Measurements from ENCODE around the gene PGPEP1.
"Not testable (repeated sequence)": the region's sequence is repeated elsewhere in the genome, so short reads cannot be mapped to it uniquely, and the experiment has no call there.

PGPEP1 gene

GRCh38 chr19:18368504-18369222 lies 28.3 kb downstream of the PGPEP1 start:
- no peak for DNase-seq

GRCh38 chr19:18373407-18373891 lies 33.1 kb downstream of the PGPEP1 start:
- no peak for DNase-seq

DNA sequence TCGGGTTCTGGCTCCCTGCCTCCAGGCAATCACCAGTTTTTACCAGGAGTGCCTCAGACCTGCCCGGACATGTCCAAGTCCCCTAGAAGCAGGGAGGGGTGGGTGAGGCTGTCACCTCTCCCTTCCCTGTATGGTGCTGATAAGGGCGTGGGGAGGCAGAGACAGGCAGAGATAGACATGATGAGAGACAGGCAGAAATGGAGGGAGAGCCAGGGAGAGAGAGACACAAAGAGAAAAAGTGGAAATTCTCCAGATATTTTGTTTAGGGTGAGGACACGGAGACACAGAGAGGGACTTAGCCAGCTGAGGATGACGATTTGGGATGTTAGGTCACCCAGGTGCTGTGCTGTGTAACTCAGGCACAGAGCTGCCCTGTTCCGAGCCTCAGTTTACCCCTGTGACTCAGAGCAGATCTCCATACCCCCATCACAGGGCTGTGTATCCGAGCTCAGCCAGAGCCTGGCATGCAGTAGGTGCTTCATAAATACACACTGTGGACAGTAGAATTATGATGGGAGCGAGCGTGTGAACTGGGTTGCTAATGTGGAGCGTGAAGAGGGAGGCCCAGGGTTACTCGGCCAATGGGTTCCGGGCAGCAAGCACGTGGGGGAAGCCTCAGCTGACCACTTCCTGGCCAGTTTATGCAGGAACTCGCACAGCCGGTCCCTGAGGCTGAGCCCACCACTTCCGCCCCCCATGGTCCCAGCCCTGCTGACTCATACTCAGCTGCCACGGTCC lies 33.7 kb downstream of the PGPEP1 start:
- DNase-seq = peak; percentile 41

GRCh38 chr19:18377026-18377425 lies 36.6 kb downstream of the PGPEP1 start:
- DNase-seq = no peak

GRCh38 chr19:18379803-18380747 lies 39.7 kb downstream of the PGPEP1 start:
- DNase-seq = no peak

DNA sequence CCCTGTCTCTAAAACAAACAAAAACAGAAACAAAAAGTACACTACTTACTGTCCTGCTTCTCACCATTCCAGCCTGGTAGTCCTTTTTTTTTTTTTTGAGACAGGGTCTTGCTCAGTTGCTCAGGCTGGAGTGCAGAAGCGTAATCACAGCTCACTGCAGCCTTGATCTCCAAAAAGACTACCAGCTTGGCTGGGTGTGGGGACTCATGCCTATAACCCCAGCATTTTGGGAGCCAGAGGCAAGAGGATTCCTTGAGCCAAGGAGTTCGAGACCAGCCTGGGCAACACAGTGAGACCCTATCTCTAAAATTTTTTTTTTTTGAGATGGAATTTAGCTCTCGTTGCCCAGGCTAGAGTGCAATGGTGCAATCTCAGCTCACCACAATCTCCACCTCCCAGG lies 40.4 kb downstream of the PGPEP1 start:
- no peak for DNase-seq

GRCh38 chr19:18383622-18384021 lies 43.2 kb downstream of the PGPEP1 start:
- DNase-seq = not testable (repeated sequence)

- DNase-seq = no peak
Observed at GRCh38 chr19:18384775-18385174, 44.4 kb downstream of the PGPEP1 start.

DNA sequence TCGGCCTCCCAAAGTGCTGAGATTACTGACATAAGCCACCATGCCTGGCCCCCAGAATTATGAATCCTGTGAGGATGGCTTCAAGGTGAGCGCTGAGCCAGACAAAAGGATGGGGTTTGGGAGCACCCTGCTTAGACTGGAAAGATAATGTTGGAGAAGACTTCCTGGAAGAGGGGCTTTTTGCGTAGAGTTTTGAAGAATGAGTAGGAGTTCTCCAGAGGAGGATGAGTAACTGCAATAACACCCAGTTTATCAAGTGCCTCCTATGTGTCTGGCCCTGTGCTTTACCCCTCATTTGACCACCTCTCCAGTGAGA lies 44.9 kb downstream of the PGPEP1 start:
- DNase-seq = no peak

DNA sequence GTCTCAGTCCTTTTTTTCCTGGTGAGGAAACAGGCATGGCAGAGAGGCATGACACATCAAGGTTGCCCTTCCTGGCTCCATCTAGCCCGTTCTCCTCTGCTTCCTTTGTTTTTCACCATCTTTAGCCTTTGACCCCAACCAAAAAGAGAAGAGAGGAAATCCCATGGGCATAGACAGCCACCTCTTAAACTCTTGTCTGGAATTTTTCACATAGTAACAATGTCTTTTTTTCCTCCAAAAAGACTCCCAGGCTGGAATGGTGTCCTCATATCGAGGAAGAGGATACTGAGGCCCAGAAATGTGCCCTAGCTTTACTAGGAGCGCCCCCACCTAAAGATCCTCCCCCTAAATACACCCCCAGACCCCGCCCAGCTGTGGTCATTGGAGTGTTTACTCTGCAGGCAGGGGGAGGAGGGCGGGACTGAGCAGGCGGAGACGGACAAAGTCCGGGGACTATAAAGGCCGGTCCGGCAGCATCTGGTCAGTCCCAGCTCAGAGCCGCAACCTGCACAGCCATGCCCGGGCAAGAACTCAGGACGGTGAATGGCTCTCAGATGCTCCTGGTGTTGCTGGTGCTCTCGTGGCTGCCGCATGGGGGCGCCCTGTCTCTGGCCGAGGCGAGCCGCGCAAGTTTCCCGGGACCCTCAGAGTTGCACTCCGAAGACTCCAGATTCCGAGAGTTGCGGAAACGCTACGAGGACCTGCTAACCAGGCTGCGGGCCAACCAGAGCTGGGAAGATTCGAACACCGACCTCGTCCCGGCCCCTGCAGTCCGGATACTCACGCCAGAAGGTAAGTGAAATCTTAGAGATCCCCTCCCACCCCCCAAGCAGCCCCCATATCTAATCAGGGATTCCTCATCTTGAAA lies 45.5 kb downstream of the PGPEP1 start, which contains the start of gene GDF15:
TSS of gene GDF15 (plus strand) at position 484 of the 868 bp plus-strand sequence. CDS start at position 516, 32 bp downstream.
- no peak for DNase-seq

- DNase-seq = no peak
Observed at GRCh38 chr19:18386543-18387271, 46.3 kb downstream of the PGPEP1 start.

- DNase-seq = no peak
Observed at GRCh38 chr19:18388100-18388959, 47.9 kb downstream of the PGPEP1 start.

DNA sequence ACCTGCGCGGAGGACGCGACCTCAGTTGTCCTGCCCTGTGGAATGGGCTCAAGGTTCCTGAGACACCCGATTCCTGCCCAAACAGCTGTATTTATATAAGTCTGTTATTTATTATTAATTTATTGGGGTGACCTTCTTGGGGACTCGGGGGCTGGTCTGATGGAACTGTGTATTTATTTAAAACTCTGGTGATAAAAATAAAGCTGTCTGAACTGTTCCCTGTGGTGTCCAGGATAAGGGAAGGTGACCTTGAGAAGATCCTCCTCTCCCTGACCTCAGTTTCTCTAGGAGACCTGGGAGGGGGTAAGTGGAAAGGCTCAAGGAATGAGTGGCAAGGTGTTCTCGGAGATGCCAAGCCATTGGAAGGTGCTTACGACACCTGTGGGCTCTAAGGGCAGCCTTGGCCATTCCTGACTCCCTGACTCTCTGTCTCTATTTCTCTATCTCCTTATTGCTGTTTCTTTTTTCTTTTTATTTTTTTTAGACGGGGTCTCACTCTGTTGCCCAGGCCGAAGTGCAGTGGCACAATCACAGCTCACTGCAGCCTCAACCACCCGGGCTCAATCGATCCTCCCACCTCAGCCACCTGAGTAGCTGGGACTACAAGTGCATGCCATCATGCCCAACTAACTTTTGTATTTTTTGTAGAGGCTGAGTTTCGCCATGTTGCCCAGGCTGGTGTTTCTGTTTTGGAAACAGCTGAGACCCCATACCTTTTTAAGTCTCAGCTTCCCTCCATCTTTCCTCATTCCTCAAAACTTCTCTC lies 48.7 kb downstream of the PGPEP1 start:
- DNase-seq = no peak

- no peak for DNase-seq
Observed at GRCh38 chr19:18389726-18390064, 49.3 kb downstream of the PGPEP1 start.

DNA sequence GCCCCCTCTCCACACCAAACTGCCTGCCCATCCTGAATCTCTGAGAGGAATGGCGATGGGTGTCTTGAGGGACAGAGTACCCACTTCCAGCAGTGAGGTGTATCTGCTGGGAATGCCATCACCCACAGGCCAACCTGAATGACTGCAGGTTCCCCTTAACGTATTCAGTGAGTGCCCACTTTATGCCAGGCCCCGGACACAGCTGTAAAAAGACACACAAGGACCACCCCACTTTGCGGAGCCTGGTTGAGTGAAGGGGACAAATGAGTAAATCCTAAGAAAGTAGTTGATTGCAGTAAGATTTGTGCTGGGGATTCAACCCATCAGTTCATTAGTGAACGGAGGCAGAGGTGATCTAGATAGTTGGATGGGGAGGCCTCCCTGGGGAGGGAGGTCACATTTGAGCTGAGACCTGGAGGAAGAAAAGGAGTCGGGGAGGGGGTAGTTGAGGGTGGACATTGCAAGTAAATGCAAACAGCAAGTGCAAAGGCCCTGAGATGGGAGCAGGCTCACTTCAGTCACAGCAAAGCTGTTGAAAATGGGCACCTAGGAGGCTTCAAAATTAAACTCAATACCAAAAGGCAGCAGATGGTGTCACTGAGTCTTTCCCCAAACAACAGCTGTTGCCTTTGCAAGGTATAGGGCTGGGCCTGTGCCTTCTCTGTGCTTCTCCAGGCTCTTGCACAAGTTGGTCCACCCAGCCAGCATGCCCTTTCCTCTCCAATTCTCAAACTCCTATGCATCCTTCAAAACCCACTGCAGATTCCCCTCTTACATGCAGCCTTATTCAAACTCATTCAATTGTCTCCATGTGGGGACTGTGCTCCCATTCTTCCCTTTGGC lies 49.9 kb downstream of the PGPEP1 start:
- DNase-seq = no peak

GRCh38 chr19:18391509-18392075 lies 51.2 kb downstream of the PGPEP1 start:
- no peak for DNase-seq

DNA sequence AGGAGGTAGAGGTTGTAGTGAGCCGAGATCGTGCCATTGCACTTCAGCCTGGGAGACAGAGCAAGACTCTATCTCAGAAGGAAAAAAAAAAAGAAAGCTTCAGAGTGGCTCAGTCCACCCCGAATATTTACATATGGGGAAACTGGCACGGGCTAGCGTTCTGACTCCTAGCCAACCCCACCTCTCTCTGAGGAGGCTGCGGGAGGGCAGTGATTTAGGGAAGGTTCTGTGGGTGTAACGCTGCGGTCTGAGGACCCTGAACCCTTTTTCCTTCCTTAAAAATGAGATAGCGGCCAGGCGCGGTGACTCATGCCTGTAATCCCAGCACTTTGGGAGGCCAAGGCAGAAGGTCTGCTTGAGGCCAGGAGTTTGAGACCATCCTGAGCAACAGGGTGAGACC lies 52.0 kb downstream of the PGPEP1 start:
- no peak for DNase-seq

- no peak for DNase-seq
Observed at GRCh38 chr19:18392926-18393325, 52.5 kb downstream of the PGPEP1 start.

All from NCI-H1417 treated with DMSO at 0.1 percent for 48 hours (cell line).